Posterior cingulate gyrus (tissue), 11 donors: ENCODE measurements around the gene KCNJ5.
A peak's percentile ranks its signal among the peaks of the same experiment; 100 is the strongest.

ENCODE experiments used
- DNase-seq, 10 donors: peaks; one replicate each; pipeline versions ENCODE4 v3.0.0 to v3.0.0-alpha.2; 2020 to 2021; ENCODE audit warnings: mixed read lengths in 3 of 10
- intact Hi-C: fragments of 100-400 bp; cut with DNase I; formaldehyde crosslinking; loops from one replicate; pipeline ENCODE4 v1.15.1; 2023

Gene KCNJ5

DNA sequence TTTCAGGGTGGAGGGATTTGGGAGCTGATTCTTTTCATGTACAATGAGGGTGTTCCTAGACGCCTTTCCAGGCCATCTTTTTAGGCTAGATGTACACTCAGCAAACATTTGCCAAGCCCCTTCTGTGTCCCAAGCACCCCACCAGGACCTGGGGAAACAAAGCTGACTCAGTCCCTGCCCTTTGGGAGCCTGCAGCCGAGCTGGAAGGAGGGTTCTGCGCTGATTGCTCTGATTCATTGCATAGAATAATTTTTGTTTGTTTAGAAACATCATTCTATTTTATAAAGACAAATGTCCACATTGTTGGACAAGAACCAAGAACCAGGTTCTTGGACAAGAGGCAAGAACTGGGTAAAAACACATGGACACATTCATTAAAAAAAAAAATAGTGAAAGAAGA is 34.8 kb downstream of the KCNJ5 start:
- DNase-seq = peak in 1 of 10 donors; percentile 15
- intact Hi-C loops = no loop called here

DNA sequence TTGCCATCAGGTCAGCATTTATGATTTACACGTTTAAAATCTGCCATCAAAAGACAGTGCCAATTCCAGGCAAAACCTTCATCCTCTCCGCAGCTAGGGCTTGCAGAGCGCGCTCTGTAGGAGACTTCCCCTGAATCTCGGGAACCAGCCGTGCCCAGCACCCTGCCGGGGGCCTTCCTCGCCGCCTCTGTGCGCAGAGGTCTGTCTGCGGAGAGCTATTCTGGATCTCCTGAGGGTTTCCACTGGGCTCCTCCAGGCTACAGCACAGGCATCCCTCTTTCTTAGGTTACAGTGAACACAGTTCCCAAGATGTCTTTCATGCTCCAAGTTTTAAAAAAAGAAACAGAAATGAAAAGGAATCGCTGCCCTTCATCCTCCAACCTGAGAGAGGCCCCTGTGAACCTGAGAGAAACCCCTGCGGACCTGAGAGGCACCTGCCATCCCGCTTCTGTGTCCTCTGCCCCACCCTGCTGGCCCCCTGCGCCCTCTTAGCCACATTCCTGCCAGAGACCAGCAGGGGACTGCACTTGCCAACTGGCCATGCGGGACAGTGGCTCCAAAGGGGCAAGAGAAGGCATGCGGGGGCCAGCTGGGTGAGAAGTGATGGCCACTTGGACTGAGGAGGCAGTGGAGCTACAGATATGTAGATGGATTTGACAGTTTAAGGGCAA is 35.4 kb downstream of the KCNJ5 start:
- peak in 2 of 10 donors; percentile 50 to 51 for DNase-seq
- intact Hi-C loops = no loop called here

DNA sequence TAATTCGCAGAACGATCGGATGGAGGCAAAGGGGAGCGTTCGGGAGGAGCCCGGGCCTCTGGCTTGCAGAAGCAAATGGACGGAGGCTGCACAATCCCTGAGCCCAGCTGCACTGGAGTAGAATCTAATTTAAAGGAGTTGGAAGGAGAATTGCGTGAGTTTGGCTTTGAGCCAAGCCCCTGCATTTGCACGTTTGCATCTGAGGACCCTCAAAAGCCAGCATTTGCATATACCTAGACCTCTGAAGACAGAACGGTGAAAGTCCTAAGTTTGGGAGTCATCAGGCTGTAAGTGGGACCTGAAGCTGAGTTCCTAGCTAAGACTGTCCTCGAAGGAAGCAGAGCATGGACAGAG is 35.9 kb downstream of the KCNJ5 start:
- peak in 2 of 10 donors; percentile 15 to 59 for DNase-seq
- intact Hi-C loops = no loop called here

DNA sequence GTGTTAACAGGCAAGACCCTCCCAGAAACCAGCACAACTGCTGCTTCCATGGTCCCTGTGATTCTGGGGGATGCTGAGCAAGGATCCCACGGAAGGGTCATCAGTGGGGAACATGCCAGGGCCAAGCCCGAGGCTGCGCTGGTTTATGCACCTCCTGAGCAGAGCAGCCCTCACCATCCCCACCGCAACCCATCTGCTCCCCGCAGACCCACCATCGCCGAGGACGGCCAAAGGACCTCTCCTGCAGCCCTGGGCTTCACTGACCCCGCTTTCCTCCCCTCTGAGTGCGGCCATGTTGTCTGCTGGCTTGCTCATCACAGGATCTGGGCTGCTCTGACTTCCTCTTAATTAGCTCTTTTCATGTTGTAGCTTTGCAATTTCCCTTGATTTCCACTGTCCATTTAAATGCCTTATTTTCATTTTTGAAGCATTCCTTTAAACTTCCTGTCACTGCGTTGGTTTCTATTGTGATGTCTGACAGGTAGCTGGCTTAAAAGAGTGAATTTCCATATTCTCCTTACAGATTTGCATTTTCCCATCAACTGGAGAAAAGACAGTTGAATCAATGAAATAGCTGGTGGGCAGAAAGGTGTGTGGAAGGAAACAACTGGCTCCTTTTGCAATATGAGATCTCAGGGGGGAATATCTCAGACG is 36.7 kb downstream of the KCNJ5 start:
- intact Hi-C loops = no loop called here
- peak in 1 of 10 donors; percentile 72 for DNase-seq

DNA sequence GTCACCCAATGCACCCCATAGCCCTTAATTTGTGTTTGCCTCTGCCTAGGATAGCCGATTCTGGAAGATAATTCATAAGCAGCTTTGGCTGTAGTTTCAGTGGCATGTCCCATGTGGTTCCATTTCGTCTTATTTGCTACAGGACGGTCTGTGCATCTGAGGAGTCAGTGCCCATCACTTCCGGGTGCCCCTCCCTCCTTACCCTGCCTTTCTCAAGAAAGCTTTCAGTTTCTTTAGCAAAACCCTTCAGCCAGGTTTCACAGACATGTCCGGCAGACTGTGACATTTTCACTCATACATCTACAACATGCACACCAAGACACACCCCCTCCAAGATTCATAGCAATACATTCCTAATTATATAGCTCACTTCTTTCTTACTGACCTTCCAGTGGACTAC is 37.2 kb downstream of the KCNJ5 start:
- intact Hi-C loops = no loop called here

DNA sequence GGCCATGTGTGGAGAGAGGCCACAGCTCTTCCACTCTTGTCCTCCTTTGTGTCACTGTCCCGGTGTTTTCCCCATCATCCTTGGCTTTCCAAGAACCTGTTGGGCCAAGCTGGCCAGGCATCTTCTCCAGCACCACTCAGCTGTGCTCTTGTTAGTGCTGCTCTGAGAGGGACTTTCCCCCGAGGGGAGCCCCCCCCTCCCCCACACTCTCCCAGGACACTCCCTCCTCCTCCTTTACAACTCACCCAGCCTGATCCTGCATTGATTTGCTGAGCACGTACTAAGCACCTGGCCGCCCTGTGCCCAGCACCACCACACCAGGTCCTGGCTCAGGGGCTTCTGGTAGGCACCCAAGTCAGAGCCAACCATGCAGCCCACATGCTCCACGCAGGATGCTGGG is 38.3 kb downstream of the KCNJ5 start:
- intact Hi-C loops = no loop called here
- DNase-seq = peak in 1 of 10 donors; percentile 70

More for the DNA sequence above, 37.2 kb downstream of the KCNJ5 start:
- peak in 1 of 10 donors; percentile 24 for DNase-seq

DNA sequence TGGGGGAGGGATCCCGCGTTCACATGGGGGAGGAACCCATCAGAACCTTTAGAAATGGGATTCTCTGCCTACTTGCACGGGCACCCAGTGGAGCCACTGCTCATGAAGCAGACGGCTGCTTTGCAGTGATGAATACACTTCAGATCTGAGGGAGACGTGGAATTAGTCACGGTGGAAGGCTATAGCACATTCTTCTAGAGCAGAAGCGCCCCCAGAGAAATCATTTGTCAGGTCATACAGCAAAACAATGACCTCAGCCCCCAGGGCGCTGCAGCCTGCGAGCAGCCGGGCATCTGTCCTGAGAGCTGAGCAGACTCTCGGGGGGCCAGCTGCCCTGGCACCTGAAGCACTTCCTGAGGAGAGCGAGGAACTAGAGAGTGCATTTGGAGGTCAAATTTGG is 38.8 kb downstream of the KCNJ5 start:
- DNase-seq = peak in 1 of 10 donors; percentile 56
- intact Hi-C loops = no loop called here

DNA sequence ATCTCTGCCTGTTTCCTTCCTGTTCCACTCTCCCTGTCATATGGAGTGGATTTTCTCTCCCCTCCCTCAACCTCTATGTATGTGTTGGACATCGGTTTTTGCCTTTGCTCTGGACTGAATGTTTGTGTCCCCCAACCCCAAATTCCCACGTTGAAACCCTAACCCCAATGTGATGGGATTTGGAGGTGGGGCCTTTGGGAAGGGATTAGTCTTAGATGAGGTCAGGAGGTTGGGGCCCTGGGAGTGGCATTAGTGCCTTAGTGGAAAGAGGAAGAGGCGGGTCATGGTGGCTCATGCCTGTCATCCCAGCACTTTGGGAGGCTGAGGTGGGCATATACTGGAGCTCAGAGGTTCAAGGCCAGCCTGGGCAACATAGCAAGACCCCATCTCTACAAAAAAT is 39.9 kb downstream of the KCNJ5 start:
- intact Hi-C loops = no loop called here
- no peak for DNase-seq

DNA sequence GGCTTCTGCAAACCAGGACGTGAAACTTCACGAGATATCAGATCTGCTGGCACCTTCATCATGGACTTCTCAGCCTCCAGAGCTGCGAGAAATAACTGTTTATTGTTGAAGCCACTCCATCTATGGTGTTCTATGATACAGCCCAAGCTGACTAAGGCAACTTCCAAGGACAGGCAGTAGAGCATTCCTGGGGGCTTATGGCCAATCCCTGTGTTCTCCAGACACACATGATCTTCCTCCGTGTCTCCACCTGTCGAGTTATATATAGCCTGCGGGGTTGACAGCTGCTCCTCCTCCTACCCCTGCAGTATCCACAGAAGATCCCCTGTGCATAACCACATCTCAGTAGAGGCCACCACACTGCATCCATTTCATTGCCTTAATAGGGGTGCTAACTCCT is 40.5 kb downstream of the KCNJ5 start:
- no peak for DNase-seq
- intact Hi-C loops = no loop called here

DNA sequence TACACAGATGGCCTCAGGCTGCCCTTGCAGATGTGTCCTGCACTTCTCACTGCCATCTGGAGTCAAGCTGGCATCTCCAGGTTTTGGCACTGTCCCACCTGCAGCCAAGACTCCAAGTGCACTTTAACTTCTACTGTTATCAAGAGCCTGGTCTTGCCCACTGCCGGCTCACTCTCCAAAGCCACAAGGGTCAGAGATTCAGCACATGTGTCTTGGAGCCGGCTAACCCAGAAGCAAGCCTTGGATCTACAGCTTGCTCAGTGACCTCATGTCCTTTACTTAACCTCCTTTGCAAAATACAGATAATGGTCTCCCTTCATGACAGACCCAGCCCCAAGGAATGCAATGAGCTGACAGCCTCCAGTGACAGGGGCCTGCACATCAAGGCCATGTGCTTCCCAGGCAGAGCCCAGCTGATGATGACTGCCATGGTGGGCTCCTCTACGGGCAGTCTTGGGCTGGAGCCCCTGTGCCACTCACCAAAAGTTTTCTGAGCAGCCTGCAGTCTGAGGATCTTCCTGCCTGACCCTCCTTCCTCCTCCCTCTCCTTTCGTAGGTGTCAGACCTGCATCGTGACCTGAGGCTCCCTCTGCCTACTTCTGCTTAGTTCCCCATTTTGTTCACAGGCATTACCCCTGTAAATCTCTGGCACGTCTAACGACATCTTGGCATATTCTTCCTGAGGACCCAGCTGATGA is 42.5 kb downstream of the KCNJ5 start:
- DNase-seq = peak in 1 of 10 donors; percentile 49
- intact Hi-C loops = no loop called here

DNA sequence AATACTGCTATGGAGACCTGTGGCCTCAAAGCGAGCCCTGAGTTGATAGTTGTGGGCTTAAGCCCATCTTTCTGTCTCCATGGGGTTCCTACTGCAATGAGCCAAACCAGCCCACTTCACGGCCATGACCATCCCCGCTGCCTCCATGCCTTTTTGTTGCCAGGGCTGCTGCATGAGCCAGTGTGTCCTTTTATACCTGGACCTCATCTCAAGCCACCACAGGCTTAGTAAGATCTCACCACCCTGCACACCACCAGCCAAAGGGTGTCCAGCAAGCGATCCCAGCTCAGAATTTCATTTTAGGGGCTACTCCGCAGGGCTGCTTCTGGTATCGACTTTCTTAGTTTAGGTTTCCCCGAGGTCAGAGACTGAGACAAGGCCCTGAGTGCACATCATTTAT is 43.2 kb downstream of the KCNJ5 start:
- peak in 1 of 10 donors; percentile 60 for DNase-seq
- intact Hi-C loops = no loop called here

DNA sequence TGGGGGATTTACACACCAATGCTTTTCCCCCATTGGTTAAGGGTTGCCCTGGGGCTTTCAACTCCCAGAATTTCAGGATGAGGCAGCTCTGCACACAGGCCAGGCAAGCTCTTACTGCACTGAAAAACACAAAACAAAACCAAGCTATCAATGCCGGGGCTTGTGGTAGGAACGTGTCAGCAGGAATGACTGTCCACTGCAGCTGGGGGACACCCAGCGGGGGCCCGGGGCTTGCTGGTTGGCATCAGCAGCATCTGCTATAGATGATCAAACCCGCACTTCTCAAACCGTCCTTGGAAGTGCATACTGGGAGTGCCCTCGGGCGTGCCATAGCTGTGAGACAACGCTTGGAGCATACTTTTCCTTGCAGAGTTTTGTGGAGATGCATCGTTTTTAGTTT is 43.8 kb downstream of the KCNJ5 start:
- DNase-seq = peak in 1 of 10 donors; percentile 42
- intact Hi-C loops = no loop called here

DNA sequence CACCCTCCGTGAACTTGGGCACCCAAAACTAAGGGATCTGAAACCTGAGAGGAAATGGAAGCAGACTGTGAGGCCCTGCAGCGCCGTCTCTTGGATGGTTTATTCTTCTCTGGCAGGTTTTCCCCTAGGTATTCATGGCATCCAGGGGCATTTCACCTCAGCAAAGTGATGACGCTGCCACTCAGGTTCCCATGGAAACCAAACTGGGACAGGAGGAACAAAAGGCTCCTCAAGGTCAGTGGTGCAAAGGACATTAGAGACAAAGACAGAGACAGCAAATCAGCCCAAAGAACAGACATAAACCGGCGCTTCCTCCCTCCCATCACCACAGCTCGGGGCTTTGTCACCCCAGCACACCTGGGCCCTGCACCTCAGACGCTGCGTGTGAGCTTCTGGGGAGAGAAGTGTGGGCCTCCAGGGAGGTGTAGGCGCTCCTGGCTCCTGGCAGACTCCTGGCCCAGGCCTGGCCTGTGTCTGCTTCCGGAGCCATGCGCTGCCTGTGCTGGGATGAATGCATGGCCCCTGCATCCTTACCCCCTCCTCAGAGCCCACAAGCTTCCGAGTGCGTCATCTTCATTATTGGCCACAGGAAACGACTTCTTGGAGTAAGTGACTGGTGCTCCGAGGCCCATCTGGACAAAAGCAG is 45.6 kb downstream of the KCNJ5 start:
- peak in 1 of 10 donors; percentile 75 for DNase-seq
- intact Hi-C loops = no loop called here

DNA sequence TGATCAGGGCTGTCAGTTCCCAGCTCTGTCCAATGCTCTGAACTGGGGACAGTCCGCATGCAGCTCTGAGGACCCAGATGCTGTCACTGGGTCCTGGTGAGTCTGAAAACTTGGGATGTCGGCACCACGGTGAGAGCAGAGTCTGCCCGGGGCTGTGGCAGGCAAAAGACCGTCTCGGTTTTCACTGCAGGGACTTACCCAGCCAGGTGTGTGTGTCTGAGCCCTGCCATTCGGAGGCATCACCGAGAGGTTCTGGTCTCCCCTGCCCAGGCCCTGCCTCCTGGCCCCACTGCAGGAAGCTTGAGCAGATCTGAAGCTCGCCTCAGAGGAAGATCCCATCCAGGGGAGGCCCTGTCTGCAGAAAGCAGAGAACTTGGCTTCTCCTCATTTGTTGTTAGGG is 46.3 kb downstream of the KCNJ5 start:
- intact Hi-C loops = no loop called here

DNA sequence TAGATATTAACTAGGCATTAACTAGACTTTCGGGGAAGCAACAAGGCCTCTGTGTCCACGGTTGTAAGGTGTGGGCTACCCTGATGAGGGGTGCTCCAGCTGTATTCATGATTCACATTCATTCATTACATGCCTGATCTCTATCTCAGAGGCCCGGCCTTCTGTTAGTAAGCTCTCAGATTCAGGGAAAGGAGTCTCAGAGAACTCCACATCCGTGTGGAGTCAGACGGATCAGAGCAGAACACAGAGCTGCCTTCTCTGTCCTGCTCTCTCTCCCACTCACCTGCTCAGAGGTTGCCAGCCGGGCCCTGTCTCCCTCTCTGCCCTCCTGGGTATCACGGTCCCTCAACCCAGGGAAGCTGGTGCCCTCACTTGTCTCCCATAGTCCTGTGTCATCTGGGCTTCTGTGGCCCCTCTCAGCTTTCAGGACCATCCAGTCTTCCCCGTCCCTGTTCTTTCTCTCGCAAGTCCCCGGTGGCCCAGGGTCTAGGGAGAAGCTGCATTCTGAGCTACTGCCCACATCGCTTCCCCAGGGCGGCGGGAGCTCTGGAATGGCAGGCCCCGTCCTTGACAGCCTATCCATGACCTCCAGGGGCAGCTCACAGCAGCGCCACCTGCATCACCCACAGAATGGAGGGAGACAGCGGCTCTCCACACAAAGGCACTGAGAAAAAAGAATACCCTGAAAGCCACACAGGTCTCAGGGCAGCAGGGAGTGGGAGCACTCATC is 47.2 kb downstream of the KCNJ5 start:
- DNase-seq = peak in 1 of 10 donors; percentile 65
- intact Hi-C loops = no loop called here

More for the DNA sequence above, 46.3 kb downstream of the KCNJ5 start:
- DNase-seq = peak in 1 of 10 donors; percentile 45

DNA sequence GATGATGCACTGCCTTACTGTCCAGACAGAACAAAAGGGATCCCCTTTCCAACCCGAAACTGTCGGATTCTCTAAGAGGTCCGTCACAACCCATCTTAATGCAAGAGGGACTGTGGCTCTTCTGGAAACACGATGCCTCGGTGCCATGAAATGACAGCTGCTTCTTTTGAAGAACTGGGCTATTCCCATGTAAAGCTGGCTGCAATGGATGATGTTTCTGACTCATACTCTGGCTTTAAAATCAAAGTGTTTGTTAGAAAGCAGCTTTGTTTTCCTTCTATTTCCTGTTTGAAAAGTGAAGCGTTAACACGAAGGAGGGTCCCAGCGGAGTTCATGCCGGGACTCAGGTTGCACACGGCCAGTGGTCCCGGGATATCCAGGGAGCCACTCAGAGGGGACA is 48.4 kb downstream of the KCNJ5 start:
- DNase-seq = peak in 1 of 10 donors; percentile 42
- intact Hi-C loops = no loop called here

DNA sequence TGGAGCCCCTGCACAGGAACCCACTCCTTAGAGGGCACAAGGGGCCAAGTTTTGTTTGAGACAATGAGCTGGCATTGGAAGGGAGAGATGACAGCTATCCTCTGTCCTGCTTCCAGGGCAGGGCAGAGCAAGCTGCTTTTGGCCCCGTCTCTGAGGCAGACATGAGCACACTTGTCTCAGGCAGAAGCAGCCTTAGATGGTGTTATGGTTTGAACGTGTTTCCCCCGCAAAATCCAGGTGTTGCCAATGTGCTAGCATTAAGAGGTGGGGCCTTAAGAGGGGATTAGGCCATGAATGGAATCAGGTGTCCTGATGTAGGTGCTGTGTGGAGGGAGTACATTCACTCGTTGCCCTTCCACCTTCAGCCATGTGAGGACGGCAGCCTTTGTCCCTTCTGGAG is 49.0 kb downstream of the KCNJ5 start:
- intact Hi-C loops = loop anchor here (5.0 kb wide), 1 partner anchor 38 kb away; no protein-coding TSS in a partner anchor
- DNase-seq = peak in 1 of 10 donors; percentile 21

DNA sequence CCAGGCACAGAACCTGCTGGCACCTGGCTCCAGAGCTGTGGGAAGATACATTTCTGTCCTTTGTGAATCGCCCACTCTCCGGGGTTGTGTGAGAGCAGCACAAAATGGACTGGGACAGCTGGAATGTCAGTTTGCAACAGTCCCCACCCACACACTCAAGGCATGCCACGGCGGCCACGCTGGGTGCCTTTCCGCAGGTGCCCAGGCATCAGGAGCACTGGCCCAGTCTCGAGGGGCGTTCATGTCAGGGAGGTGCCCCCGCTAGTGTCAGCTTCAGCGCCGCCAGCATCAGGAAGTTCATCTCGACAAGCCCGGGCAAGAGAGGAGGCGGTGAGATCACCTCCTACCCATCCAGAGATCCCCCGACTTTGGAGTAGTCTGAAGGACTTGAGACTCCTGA is 49.4 kb downstream of the KCNJ5 start:
- intact Hi-C loops = loop anchor here (5.0 kb wide), 1 partner anchor 38 kb away; no protein-coding TSS in a partner anchor
- peak in 6 of 10 donors; percentile 35 to 91 (median 54) for DNase-seq

DNA sequence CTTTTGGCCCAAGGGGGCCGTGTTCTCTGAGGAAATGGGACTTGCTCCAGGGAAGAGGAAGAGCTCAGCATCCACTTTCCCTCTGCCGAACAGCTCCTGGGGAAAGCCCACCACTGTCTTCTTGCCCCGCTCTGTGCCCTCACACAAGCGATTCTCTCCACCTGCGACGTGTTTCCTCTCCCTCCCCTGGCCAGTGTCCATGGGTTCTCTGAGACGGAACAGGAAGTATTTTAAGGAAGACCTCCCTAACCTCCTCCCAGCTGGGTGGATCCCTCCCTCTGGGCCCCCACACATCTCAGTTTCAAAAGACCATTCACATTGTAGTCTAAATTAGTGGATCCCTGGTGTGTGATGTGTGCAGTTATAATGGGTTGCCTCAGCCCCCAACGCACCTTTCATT is 50.0 kb downstream of the KCNJ5 start:
- intact Hi-C loops = loop anchor here (5.0 kb wide), 1 partner anchor 39 kb away; no protein-coding TSS in a partner anchor
- DNase-seq = peak in 1 of 10 donors; percentile 44
